Stimulated activated naive CD4-positive, alpha-beta T cell (primary cell): Measurements from ENCODE around the gene FGF6.
"Not testable (repeated sequence)": the region's sequence is repeated elsewhere in the genome, so short reads cannot be mapped to it uniquely, and the experiment has no call there.

ENCODE experiments used
- DNase-seq, 6 experiments: peaks; one replicate each; lab custom pipeline; 2025; lab: John Stamatoyannopoulos, UW

Gene FGF6

GRCh38 chr12:4418913-4419312 is 26.7 kb downstream of the FGF6 start:
- no peak for DNase-seq

- no peak for DNase-seq
Observed at GRCh38 chr12:4417936-4418335, 27.7 kb downstream of the FGF6 start.

DNA sequence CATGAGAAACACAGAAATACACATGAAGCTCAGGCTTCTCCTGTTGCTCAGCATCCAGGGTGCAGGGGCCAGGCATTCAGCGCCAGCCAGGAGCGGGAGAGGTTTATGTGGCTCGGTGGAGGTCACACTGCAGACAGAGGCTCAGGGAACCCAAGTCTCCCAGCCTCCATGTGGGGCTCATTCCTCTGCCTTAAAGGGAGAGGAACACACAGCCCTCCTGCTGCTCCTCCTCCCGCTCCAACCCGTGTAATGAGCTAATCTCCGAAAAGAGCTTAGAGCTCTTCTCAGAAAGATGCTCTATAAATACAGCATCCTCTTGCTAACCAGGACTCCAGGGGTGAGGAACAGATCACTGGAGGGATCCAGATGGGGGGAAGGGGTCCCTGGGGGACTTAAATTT is 28.2 kb downstream of the FGF6 start:
- DNase-seq: no peak

GRCh38 chr12:4416276-4416675 is 29.3 kb downstream of the FGF6 start:
- DNase-seq: no peak

DNA sequence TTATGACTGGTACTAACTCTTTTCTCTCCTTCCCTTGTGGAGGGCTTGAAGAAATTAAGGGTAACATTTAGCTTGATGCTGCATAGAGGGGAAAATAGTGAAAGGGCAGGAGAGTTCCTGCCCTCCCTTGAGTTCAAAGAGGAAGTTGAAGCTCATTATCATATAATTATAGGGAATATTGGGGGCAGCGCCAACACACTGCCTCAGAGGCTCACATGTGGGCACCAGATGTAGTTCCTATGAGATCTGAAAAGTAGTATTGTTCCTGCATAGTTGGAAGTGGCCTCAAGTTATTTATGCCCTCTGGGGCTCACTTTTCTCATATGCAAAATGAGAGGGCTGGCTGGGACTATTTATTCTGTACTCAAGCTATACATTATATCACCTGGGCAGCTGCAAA is 33.1 kb downstream of the FGF6 start:
- no peak for DNase-seq

DNA sequence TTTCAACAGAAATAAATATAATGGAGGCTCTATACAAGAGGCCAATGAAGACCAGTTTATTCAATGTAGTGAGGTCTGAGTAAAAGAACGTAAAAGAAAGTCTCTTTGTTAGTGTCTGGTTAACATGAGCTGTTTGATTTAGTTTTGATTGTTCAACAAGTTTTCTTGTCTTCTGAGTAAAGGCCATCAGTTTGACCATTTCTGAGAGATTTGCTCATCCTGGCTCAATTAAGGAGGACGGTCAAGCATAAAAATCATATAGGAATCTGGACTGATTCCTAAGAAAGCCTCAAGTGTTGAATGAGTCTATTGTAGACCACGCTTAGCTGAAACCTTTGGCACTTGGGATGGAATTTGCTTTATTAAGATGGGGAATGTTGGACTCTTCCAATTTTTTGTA is 33.6 kb downstream of the FGF6 start:
- no peak for DNase-seq

DNA sequence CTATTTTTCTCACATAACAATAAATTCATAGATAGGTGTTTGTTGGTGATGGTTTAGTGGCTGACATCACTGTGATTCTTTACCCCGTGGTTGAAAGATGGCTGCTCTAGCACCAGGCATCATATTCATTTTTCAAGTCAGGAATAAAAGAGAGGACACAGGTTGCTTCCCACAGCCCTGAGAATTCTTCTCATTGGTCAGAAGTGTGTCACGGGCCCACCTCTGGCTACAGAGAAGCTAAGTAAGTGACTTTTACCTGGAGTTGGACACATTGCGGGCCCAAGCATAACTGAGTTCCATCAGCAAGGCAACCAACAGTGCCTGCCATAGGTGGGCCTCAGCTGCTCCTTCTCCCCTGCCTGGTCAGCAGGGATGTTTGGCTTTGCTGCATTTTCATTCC is 38.5 kb downstream of the FGF6 start:
- DNase-seq: no peak

GRCh38 chr12:4404877-4405637 is 40.6 kb downstream of the FGF6 start:
- DNase-seq: not testable (repeated sequence)

DNA sequence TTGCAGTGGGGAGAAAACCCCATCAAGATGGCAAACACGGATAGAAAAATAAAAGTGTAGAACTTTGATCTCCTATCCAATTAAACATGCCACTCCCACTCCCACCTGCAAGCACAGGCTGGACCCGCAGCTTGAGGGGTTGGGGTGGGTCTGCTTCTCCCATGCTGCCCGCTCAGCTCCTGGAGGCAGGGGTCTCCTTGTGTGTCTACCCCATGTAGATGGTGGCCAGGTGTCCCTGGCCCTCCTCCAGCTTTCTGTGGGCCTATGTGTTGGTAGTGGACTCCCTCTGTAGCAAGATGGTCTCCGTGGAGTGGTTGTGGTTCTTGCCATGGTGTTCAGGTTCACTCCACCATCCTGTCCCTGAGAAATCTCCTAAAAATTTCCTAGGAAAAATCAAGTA is 42.6 kb downstream of the FGF6 start:
- DNase-seq: no peak

DNA sequence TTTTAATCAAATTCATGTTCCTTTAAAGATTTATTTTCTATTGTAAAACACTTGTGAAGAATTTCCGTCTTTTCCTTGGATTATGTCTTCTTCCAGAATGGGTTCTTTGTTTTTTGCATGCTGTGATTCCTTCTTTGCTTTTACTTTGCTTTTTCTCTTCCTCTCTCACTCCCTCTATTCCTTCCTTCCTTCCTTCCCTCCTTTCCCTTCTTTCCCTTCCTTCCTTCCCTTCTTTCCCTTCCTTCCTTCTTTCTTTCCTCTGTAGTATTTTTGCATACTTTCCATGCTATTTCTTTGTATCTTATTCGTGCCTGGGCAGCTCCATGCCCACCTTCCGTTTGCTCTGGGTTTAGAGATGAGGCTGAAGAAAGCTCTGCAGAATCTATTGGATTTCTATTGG is 44.5 kb downstream of the FGF6 start:
- DNase-seq: no peak

GRCh38 chr12:4395818-4396217 is 49.8 kb downstream of the FGF6 start:
- DNase-seq: no peak

- DNase-seq: no peak
Observed at GRCh38 chr12:4393211-4393610, 52.4 kb downstream of the FGF6 start.

DNA sequence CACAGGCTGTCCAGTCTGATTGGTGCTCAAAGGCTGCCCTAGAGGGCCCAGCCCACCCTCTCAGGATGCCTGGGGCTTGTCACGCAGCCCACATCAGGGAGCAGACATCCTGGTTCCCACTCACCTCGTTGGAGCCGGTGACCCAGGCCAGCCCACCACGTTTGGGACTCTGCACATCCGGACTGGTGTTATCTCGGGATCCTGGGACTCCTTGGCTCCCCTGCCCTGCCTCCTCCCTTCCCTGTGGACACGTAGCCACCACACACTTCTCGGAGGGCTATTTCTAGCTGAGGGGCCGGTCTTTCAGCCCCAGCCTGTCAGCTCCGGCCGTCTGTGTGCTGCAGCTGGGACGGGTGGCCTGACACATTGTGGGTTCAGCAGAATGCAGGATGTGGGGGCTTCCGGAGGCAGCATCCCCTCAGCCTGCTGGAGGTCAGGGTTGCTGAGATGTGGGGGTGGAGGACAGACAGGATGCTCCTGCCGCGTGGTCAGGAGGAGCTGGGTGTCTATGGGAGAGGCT is 53.3 kb downstream of the FGF6 start:
- no peak for DNase-seq

GRCh38 chr12:4388662-4389061 is 57.0 kb downstream of the FGF6 start:
- DNase-seq: no peak

GRCh38 chr12:4388032-4388431 is 57.6 kb downstream of the FGF6 start:
- no peak for DNase-seq

DNA sequence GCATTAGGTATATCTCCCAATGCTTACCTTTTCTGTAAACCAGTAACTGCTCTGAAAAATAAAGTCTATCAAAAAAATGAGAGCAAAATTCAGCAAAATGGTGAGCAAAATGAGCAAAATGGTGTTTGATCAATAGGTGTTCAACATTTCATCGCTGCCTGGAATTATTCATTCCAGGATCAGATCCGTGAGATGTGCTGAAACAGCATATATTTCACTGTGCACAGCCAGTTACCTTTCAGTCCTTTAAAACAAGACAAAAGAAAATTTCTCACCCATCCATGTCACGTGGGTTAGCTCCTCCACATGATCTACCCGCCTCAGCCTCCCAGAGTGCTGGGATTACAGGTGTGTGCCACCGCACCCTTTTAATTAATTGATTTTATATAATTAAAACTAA is 58.0 kb downstream of the FGF6 start:
- DNase-seq: no peak

- DNase-seq: no peak
Observed at GRCh38 chr12:4386801-4387200, 58.8 kb downstream of the FGF6 start.
